Activated CD4-positive, alpha-beta T cell treated with anti-CD3 and anti-CD28 coated beads for 24 hours (primary cell): Measurements from ENCODE around the gene TBX1.

Source experiments
- DNase-seq, 2 donors: peaks; one replicate each; pipeline ENCODE4 v3.0.0-alpha.2; 2020; ENCODE audit warnings: low read depth in 2 of 2

TBX1 gene

GRCh38 chr22:19799322-19800190 is 39.0 kb downstream of the TBX1 start:
- DNase-seq, result no peak

GRCh38 chr22:19800306-19800705 is 39.7 kb downstream of the TBX1 start:
- no peak for DNase-seq

- no peak for DNase-seq
Measured at GRCh38 chr22:19800761-19801244, 40.2 kb downstream of the TBX1 start.

GRCh38 chr22:19801340-19802000 is 40.9 kb downstream of the TBX1 start:
- DNase-seq, result no peak

- DNase-seq, result no peak
Measured at GRCh38 chr22:19802001-19802893, 41.7 kb downstream of the TBX1 start.

GRCh38 chr22:19802894-19803735 is 42.5 kb downstream of the TBX1 start:
- no peak for DNase-seq

- no peak for DNase-seq
Measured at GRCh38 chr22:19803736-19804267, 43.2 kb downstream of the TBX1 start.

- DNase-seq, result no peak
Measured at GRCh38 chr22:19805821-19806212, 45.2 kb downstream of the TBX1 start.

- no peak for DNase-seq
Measured at GRCh38 chr22:19806213-19807160, 45.9 kb downstream of the TBX1 start.

GRCh38 chr22:19807161-19807913 is 46.8 kb downstream of the TBX1 start:
- DNase-seq, result no peak

GRCh38 chr22:19807914-19808872 is 47.6 kb downstream of the TBX1 start:
- DNase-seq, result no peak

GRCh38 chr22:19808873-19809478 is 48.4 kb downstream of the TBX1 start:
- DNase-seq, result no peak

GRCh38 chr22:19809741-19810140 is 49.2 kb downstream of the TBX1 start:
- no peak for DNase-seq

GRCh38 chr22:19810381-19811201 is 50.0 kb downstream of the TBX1 start:
- DNase-seq, result no peak

GRCh38 chr22:19811211-19811621 is 50.6 kb downstream of the TBX1 start:
- no peak for DNase-seq
